Measurements from ENCODE around the gene PRM3.

The PRM3 gene

DNA sequence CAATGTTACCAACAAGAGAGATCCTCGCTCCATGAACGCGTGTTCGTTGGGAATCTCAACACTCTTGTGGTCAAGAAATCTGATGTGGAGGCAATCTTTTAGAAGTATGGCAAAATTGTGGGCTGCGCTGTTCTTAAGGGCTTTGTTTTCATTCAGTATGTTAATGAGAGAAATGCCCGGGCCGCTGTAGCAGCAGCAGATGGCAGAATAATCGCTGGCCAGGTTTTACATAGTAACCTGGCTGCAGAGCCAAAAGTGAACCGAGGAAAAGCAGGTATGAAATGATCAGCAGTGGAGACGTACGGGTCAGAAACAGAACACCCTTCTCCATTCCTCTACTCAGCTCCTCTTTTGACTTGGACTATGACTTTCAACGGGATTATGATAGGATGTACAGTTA, 30.8 kb downstream of the PRM3 start:
- DNase-seq, result no peak

GRCh38 chr16:11241480-11242204, 31.8 kb downstream of the PRM3 start:
- DNase-seq, result no peak

GRCh38 chr16:11240636-11241473, 32.6 kb downstream of the PRM3 start:
- no peak for DNase-seq

- DNase-seq, result no peak
Observed at GRCh38 chr16:11239644-11240632, 33.5 kb downstream of the PRM3 start.

DNA sequence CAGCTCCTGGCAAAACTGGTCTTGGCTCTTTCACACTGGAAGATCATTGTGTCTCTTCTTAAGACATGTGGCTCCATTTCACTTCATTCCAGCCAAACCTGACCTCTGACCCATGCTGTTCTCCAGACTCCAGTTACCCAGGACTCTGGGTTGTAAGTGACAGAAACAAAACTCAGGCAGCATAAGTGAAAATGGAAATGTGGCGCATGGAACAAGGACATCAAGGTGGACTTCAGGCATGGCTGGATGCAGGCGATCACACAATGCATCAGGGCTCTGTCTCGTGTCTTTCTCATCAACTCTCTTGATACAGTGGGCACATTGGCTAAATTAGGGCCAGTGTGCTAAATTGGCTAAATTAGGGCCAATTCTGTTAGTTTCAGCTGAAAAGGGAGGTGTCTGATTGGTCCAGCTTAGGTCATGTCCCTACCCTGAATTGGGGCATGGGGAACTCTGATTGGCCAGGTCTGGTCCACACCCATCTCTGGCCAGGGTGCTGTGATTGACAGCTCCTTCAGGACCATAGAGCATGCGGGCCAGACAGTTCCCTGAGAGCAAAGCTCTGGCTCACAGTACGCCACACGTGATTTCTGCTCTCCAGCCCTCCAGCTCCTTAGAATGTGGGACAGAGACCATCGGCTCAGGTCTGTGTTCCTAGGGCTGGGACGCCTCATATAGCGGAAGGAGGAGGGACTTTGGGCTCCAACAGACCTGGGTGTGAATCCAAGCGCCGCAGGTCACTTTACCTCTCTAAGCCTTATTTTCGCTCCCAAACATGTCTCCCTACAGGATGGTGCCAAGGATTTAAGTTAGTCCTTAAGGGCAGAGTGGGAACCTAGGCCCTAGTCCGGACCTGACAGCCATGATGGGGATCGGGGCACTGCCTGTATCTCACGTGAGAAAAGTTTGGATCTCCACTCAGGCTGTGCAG, 34.9 kb downstream of the PRM3 start:
- DNase-seq, result no peak

DNA sequence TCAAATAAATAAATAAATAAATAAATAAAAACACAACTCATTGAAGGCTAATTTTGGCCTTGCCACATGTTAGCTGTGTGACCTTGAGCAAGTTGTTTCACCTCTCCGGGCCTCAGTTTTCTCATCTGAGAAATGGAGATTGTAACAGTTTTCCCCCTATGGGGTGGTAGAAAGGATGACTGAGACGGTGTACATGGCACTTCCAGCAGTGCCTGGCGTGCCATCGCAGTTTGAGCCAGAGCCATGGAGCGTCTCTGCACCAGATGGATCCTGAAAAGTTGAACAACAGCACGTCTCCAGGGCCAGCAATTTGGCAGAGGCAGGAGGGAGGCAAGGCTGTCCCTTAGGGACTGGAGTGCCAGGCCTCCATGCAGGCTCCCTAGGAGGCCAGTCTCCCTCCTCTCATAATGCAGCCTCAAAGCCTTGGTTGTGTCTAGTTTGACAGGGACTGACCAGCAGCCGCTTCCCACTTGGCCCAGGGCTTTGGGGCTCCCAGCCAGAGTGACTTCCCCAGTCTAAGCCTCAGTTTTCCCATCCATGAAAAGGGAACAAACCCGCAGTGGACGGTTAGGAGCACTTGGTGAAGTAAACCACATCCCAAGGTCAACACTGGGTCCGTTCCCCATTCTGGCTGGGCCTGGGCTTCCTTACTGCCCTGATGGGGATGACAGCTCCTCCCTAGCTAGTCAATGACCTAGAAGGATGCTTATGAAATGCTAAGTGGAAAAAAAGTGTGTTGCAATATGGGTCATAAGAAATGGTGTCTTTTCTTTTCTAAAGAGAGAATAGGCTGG, 36.8 kb downstream of the PRM3 start:
- DNase-seq, result no peak

DNA sequence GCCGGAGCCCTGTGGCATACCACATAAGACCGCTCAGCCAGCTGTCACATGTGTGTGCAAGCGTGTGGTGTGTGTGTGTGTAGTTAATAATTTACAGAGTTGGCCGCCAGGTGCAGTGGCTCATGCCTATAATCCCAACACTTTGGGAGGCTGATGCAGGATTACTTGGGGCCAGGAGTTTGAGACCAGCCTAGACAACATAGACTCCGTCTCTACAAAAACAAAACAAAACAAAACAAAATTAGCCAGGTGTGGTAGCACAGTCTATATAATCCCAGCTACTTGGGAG, 37.8 kb downstream of the PRM3 start:
- DNase-seq, result no peak

DNA sequence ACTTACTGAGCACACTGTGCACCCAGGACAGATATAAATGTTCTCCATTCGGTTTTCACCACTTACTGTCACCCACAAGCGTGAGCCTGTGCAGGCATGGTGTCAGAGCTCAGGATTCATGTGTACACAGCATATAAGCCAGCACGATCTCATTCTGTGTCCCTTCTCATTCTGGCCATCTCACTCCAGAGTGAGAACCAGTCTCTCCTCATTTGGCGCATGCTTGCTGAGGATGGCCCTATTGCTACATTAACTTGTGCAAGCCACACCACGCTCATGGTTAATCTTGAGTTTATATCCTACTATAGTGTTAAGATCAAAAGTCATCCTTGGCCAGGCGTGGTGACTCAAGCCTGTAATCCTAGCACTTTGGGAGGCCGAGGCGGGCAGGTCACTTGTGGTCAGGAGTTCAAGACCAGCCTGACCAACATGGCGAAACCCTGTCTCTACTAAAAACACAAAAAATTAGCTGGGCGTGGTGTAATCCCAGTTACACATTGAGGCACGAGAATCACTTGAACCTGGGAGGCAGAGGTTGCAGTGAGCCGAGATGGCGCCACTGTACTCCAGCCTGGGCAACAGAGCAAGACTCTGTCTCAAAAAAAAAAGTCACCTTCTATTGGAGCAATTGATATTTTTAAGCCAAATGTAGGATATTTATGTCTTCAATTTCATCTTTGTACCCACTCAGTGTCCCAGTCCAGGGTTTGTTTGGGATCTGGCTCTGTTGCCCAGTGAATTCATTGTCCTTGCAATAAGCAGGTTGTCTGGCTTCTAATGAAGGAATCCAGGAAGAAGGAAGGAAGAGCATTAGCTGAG, 38.3 kb downstream of the PRM3 start:
- DNase-seq, result no peak

DNA sequence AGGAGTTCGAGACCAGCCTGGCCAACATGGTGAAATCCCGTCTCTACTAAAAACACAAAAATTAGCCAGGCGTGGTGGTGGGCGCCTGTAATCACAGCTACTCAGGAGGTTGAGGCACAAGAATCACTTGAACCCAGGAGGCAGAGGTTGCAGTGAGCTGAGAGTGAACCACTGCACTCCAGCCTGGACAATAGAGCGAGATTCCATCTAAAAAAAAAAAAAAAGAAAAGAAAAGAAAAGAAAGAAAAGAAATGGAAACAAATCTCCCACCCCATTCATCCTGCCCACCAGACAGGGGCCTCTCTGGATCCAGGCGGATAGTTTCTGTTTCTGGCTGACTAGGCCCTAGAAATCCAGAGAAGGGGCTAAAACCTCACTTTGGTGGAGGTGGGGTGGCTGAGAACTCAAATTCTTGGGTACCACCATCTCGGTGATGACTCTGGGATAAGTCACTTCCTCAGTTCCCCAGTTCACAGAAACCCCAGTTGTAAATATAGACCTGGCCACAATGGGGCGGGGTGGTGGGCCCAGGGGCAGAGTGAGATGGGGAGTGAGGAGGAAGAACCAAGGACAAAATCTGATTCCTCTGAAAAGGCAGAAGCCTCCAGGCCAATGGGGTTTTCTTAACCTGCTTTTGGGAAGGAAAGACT, 39.6 kb downstream of the PRM3 start:
- DNase-seq, result no peak

DNA sequence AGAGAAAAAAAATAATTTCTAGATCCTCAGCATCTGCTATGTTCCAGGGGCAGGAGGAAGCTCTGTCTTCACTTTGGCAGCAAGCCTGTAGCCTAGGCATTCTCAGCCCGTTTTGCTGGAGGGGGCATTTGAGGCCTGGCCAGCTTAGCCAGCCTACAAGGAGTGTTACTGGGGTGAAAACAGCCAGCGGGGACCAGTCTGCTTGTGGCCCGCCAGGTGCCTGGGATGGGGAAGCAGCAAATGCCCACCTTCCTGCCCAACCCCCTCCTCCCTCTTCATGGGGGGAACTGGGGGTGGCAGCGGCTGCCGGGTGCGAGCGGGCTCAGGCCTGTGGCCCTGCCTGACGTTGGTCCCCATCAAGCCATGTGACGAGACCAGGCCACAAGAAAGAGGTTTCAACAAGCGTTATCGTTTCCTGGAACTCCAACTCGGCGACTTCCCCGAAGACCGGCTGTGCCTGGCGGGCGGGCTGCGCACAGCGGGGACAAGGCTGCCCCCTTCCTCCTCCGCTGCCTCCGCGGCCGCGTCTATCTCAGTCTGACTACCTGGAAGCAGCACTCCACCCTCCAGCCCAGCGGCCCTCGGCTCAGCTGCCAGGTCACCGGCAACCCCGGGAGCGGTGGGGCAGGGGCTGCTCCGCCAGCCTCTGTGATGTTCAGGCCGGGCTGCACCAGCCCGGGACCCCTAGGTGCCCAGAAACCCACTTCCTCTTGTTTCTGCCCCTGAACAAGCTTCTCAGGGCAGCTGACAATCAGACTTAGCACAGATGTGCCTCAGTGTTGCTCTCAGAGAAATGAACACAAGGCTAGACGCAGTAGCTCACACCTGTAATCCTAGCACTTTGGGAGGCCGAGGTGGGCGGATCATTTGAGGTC, 40.3 kb downstream of the PRM3 start:
- no peak for DNase-seq

GRCh38 chr16:11232302-11232851, 41.1 kb downstream of the PRM3 start:
- no peak for DNase-seq

DNA sequence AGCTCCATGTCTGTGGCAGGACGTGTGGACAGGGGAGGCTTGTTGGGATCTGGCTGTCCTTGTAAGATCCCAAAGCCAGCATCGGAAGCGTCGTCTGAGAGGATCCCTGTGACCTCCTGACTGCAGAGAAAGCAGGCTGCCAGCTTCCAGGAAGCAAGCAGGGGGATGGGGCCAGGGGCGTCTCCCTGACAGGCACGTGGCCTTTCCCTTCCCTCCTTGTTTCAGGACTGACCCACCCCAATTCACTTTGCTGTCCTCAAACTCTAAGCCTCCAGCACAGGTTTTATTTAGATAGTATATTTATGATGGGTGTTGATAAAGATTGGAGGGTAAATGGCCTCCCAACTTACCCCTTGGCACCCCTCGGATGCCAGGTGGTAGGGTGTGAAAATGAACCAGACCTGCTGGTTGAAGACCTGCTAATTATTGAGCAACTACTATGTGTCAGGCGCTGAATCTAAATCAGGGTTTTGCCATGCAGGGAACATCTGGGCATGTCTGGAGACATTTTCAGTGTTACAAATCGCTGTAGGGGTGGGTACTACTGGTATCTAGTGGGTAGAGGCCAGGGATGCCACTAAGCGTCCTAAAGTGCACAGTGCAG, 42.0 kb downstream of the PRM3 start:
- no peak for DNase-seq

GRCh38 chr16:11229906-11230305, 43.5 kb downstream of the PRM3 start:
- DNase-seq, result no peak

GRCh38 chr16:11229432-11229831, 44.0 kb downstream of the PRM3 start:
- DNase-seq, result no peak

DNA sequence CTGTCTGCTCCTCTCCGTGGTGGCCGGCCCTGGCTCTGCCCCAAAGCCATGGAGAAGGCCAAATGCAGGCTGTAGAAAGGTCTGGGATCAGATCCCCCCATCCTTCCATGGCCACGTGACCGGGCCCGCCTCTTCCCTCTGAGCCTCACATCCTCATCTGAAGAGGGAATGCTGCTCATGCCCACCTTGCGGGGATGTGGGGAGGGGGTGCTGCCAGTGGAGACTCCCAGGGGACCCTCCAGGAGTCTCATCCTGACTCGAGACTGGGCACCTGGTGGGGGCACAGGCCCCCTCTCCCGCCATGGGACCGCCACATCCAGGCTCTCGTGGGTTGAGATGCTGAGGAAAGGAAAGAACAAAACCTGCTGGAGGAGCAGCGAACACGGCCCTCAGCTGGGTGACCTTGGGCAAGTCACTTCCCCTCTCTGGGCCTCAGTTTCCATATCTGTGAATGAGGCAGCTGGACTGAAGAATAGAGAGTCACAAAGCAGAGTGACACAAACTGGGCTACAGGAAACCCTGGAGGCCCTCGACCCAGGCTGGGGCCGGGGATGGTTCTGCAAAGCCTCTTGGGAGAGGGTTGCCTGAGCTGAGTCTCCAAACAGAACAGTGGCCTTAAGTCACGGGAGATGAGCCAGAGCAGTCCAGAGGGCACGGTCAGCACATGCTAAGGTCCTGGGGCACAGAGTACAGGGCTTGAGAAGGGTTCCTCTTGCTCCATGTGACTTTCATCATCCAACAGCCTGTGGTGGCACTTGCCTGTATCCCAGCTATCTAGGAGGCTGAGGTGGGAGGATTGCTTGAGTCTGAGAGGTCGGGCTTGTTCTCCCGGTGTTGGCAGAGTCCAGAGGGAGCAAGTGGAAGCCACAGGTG, 47.5 kb downstream of the PRM3 start:
- no peak for DNase-seq

DNA sequence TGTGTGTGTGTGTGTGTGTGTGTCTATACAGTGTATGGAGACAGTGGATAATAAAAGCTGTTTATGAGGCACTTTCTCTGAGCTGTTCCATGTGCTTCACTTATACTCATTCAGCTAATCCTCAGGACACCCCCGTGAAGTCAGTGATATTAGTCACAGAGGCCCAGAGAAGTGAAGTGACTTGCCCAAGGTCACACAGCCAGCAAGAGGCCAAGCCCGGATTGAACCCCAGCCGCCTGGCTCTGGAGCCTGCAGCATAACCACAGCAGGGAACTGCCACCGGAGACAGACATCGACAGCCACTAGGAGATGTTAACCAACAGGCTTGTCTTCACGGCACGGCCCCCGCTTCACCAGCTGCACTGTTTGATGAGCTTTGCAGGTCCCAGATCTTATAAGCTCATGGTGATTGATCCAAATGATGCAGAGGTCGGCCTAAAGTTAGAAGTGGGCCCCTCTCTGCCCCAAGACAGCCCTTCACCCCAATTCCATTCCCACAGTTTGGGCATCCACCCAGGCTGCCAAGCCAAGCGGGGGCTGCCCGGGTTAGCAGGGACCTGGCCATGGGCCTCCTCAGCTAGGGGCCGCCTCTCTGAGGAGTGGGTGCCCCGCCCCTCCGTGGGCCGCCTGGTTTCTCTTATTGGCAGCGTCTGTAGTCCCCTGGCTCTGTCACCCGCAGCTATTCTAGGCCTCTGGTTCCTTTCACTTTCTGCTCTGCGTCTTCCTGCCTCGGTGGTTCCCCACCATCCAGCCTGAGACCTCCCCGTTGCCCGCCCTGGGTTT, 48.3 kb downstream of the PRM3 start:
- DNase-seq, result no peak

Measured in NCI-H2081 treated with DMSO at 0.1 percent for 48 hours (cell line).